Sigmoid colon (tissue), 7 donors: ENCODE measurements around the gene TFF2. TPM values are rescaled to one million over a fixed set of nuclear protein-coding genes. Genes with fewer than 3 reads are reported as not detected.

Source experiments
- DNase-seq: peaks from one replicate; pipeline ENCODE4 v3.0.0-alpha.2; 2019
- H3K27ac ChIP-seq, 4 donors: fragments of 200-600 bp; sonication (generic); one replicate each; pipeline ENCODE4 v1.5.1; 2016 to 2019; ENCODE audit warnings: mild to moderate bottlenecking in 1 of 4
- H3K27me3 ChIP-seq, 3 donors: fragments of 200-600 bp; sonication (generic); one replicate each; pipeline ENCODE4 v1.5.1; 2019; ENCODE audit warnings: mild to moderate bottlenecking in 1 of 3
- H3K36me3 ChIP-seq, 4 donors: fragments of 200-600 bp; sonication (generic); one replicate each; pipeline ENCODE4 v1.5.1; 2016 to 2019
- H3K4me1 ChIP-seq, 4 donors: fragments of 200-600 bp; sonication (generic); one replicate each; pipeline ENCODE4 v1.5.1; 2017 to 2019
- H3K4me3 ChIP-seq, 4 donors: fragments of 200-600 bp; sonication (generic); one replicate each; pipeline ENCODE4 v1.5.1; 2017 to 2019; ENCODE audit warnings: mild to moderate bottlenecking in 2 of 4, moderate library complexity in 1 of 4
- H3K9me3 ChIP-seq, 4 donors: fragments of 200-600 bp in 3 of 4; sonication (generic) in 3 of 4; one replicate each; pipeline versions ENCODE4 v1.5.1 to v1.6.1; 2013 to 2019
- EP300 ChIP-seq, 4 donors: sonication (generic); formaldehyde crosslinking; IDR thresholded peaks; one replicate each; pipeline ENCODE4 v1.6.1; 2017; ENCODE audit warnings: antibody characterized with exemption in 4 of 4
- POLR2A ChIP-seq, 2 donors: fragments of 450-650 bp; IDR thresholded peaks; one replicate each; pipeline ENCODE4 v1.6.1; 2016; ENCODE audit warnings: antibody characterized with exemption in 2 of 2, mild to moderate bottlenecking in 2 of 2, moderate library complexity in 2 of 2
- POLR2AphosphoS5 ChIP-seq, 4 donors: sonication (generic); formaldehyde crosslinking; IDR thresholded peaks; one replicate each; pipeline ENCODE4 v1.6.1; 2017; ENCODE audit warnings: antibody characterized with exemption in 4 of 4
- WGBS, 2 donors: extraction: QIAGEN DNeasy Blood & Tissue Kit; methylation state at CpG; one replicate each; pipeline ENCODE4 v1.1.7; 2013; 5-methylcytosine and 5-hydroxymethylcytosine counted together
- intact Hi-C: fragments of 100-400 bp; cut with DNase I; formaldehyde crosslinking; loops from one replicate; pipeline ENCODE4 v1.15.1; 2023
- polyA plus RNA-seq, 3 donors: library from polyadenylated mRNA; stranded (reverse); fragments of 200-250 nt; gene quantifications; one replicate each; pipeline ENCODE4 v1.2.3, GENCODE V29; 2013
- total RNA-seq, 4 donors: library from RNA; depleted of rRNA; stranded (reverse); fragments of >200 nt; gene quantifications; one replicate each; pipeline ENCODE4 v1.1.0, GENCODE V29; 2016
- TF ChIP-seq, protein P1 (sequence below), 4 experiments: fragments of 450-650 bp in 3 of 4; fragments of 200-600 bp in 1 of 4; IDR thresholded peaks; one replicate each; pipeline ENCODE4 v1.5.1; 2016 to 2019; ENCODE audit warnings: antibody characterized with exemption in 4 of 4, mild to moderate bottlenecking in 3 of 4, moderate library complexity in 2 of 4
- donor health status: healthy with polysubstance abuse.
- donor health status: Bipolar disorder and iron deficiency.
- donor health status: healthy.

Gene TFF2
- total and polyA plus RNA-seq, 7 donors: 1.5 to 23.4 (median 3.0) TPM; not detected in 4

DNA sequence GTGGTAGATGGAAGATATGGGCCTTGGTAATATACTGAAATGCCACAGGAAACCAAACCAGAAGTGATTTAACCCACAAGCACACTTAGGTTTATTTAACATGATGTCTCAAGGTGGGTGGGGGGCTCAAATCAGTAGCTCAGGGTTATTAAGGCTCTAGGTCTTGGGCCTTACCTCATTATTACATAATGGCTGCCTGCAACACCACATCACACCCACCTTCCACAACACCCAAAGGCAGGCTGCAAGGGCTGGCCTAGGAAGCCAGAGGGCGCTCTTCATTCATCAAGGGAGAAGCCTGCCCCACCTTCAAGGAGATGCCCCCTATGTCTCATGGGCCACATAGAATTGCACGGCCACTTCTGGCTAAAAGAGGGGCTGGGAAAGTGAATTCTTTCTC lies 9.5 kb upstream of the TFF2 start:
- Histone ChIP-seq H3K36me3 (no peaks in the 10 kb centered on the region), H3K4me1 (no peaks in the 10 kb centered on the region), H3K4me3 (no peak overlapping the region), H3K9me3 (peaks cover 0 to 10% (median 3%) of the 10 kb centered on the region in 4 donors), H3K27ac (no peak overlapping the region), H3K27me3 (peaks cover 0 to 40% (median 15%) of the 10 kb centered on the region in 3 donors)
- 82 to 87% methylated on average over 2 of the region's 2 CpGs for WGBS, 2 donors
- TF ChIP-seq, protein P1, sequence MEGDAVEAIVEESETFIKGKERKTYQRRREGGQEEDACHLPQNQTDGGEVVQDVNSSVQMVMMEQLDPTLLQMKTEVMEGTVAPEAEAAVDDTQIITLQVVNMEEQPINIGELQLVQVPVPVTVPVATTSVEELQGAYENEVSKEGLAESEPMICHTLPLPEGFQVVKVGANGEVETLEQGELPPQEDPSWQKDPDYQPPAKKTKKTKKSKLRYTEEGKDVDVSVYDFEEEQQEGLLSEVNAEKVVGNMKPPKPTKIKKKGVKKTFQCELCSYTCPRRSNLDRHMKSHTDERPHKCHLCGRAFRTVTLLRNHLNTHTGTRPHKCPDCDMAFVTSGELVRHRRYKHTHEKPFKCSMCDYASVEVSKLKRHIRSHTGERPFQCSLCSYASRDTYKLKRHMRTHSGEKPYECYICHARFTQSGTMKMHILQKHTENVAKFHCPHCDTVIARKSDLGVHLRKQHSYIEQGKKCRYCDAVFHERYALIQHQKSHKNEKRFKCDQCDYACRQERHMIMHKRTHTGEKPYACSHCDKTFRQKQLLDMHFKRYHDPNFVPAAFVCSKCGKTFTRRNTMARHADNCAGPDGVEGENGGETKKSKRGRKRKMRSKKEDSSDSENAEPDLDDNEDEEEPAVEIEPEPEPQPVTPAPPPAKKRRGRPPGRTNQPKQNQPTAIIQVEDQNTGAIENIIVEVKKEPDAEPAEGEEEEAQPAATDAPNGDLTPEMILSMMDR (IDR thresholded peaks at IDR 0.05): no peak
- TF ChIP-seq EP300 (IDR thresholded peaks at IDR 0.05) (no peak), POLR2A (IDR thresholded peaks at IDR 0.05) (no peak), POLR2AphosphoS5 (IDR thresholded peaks at IDR 0.05) (no peak)
- no peak for DNase-seq
- intact Hi-C loops: no loop called here

DNA sequence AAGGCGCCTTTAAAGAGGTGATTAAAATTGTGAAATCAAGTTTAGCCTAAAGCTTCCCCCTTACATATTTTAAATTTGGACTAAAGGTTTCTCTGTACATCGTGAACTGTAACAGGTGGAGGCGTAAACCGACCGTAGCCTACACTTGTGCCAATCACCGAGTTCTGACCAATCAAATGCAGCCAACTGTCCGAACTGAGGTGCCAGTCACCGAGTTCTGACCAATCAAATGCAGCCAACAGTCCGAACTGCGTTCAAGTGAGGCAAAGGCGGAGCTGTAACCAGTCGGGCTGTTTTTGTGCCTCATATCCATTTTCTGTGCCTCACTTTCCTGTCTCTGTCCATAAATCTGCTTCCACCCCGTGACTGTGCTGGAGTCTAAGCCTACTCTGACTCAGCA lies 8.1 kb upstream of the TFF2 start:
- Histone ChIP-seq H3K36me3 (no peaks in the 10 kb centered on the region), H3K9me3 (peaks cover 0 to 13% (median 3%) of the 10 kb centered on the region in 4 donors), H3K4me3 (no peak overlapping the region), H3K27ac (no peak overlapping the region), H3K27me3 (peaks cover 0 to 27% (median 15%) of the 10 kb centered on the region in 3 donors), H3K4me1 (no peaks in the 10 kb centered on the region)
- TF ChIP-seq, protein P1 (IDR thresholded peaks at IDR 0.05): no peak
- no peak for TF ChIP-seq POLR2AphosphoS5 (IDR thresholded peaks at IDR 0.05)
- TF ChIP-seq EP300 (IDR thresholded peaks at IDR 0.05): no peak
- no peak for TF ChIP-seq POLR2A (IDR thresholded peaks at IDR 0.05)
- intact Hi-C loops: no loop called here
- 87 to 90% methylated on average over 13 of the region's 13 CpGs for WGBS, 2 donors
- no peak for DNase-seq

DNA sequence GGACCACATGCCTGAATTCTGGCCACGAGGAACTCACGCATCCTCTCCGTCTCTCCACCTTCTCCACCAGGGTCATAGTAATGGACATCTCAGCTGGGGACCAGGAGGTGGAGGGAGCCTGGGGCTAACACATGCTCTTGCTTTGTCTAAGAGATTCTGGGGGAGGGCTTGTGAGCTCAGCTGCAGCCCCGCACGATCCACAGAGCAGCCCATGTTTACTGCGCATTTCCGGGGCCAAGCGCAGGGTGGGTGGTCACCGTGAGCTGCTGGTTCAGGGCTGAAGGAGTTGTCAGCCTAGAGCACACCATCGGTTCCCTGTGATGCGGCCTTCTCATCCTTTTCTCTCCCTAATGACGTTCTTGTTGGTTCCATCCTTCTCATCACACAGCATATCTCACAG lies 7.5 kb upstream of the TFF2 start:
- Histone ChIP-seq H3K27ac (no peak overlapping the region), H3K4me1 (no peaks in the 10 kb centered on the region), H3K4me3 (no peak overlapping the region), H3K36me3 (no peaks in the 10 kb centered on the region), H3K27me3 (peaks cover 0 to 21% (median 15%) of the 10 kb centered on the region in 3 donors), H3K9me3 (peaks cover 0 to 13% (median 3%) of the 10 kb centered on the region in 4 donors)
- intact Hi-C loops: no loop called here
- DNase-seq: no peak
- TF ChIP-seq, protein P1 (IDR thresholded peaks at IDR 0.05): no peak
- no peak for TF ChIP-seq POLR2AphosphoS5 (IDR thresholded peaks at IDR 0.05)
- no peak for TF ChIP-seq POLR2A (IDR thresholded peaks at IDR 0.05)
- no peak for TF ChIP-seq EP300 (IDR thresholded peaks at IDR 0.05)
- 95% methylated on average over 12 of the region's 12 CpGs for WGBS, 2 donors

DNA sequence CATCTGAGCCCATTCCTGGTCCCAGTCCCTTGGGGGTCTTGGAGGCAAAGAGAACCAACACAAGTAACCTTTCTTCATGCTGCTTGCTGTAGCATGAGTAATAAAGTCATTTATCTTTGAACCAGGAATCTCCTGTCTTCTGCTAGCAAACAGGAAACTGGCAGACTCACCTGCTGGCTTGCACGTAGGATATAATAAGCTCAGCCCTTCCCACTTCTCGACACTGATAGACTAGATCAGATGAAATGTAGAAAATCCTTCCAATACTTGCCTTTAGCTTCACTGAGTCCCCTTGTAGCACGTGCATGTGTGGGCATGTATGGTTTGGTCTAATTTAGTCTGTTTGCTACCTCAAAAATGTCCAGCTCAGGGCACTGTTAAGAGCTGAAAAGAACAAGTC lies 6.5 kb upstream of the TFF2 start:
- Histone ChIP-seq H3K9me3 (peaks cover 0 to 13% (median 3%) of the 10 kb centered on the region in 4 donors), H3K4me1 (no peaks in the 10 kb centered on the region), H3K27ac (no peak overlapping the region), H3K27me3 (peaks cover 0 to 15% (median 15%) of the 10 kb centered on the region in 3 donors), H3K4me3 (no peak overlapping the region), H3K36me3 (no peaks in the 10 kb centered on the region)
- TF ChIP-seq EP300 (IDR thresholded peaks at IDR 0.05) (no peak), POLR2A (IDR thresholded peaks at IDR 0.05) (no peak), POLR2AphosphoS5 (IDR thresholded peaks at IDR 0.05) (no peak)
- TF ChIP-seq, protein P1 (IDR thresholded peaks at IDR 0.05): no peak
- no peak for DNase-seq
- intact Hi-C loops: no loop called here
- 38 to 61% methylated on average over 3 of the region's 3 CpGs for WGBS, 2 donors

DNA sequence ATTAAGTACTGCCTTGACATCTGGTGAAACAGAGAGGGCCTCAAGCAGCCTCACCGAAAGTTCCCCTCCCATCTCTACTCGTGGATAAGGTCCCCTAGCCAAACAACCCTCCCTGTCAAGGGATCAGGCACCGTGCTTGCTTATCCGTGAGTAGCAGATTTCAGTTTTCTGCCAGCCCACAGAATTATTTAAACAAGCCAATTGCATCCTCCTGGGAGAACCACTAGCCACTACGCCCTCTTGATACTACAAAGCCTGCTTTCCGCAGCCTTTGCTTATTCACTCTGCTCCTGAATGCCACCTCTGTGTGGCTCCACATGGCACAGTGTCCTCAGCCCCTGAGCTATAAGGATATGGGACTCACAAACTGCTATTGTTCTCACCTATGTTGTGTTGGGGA lies 5.9 kb upstream of the TFF2 start:
- H3K4me1 ChIP-seq: no peaks in the 10 kb centered on the region
- no peaks in the 10 kb centered on the region for H3K36me3 ChIP-seq
- no peak overlapping the region for H3K27ac ChIP-seq
- TF ChIP-seq EP300 (IDR thresholded peaks at IDR 0.05) (no peak), POLR2AphosphoS5 (IDR thresholded peaks at IDR 0.05) (no peak), POLR2A (IDR thresholded peaks at IDR 0.05) (no peak)
- TF ChIP-seq, protein P1 (IDR thresholded peaks at IDR 0.05): no peak
- no peak for DNase-seq
- intact Hi-C loops: no loop called here
- peaks cover 0 to 13% (median 3%) of the 10 kb centered on the region in 4 donors for H3K9me3 ChIP-seq
- no peak overlapping the region for H3K4me3 ChIP-seq
- peaks cover 0 to 15% (median 15%) of the 10 kb centered on the region in 3 donors for H3K27me3 ChIP-seq
- 59 to 78% methylated on average over 6 of the region's 6 CpGs for WGBS, 2 donors
